Neutrophil (primary cell): ENCODE measurements around the gene VAV3.

Experiments used
- H3K27ac ChIP-seq: fragments of 200-600 bp; sonication (generic); 2 replicates; pipeline ENCODE4 v1.5.1; 2016; ENCODE audit warnings: mild to moderate bottlenecking, moderate library complexity
- H3K27me3 ChIP-seq: fragments of 200-600 bp; sonication (generic); 2 replicates; pipeline ENCODE4 v1.6.0; 2016; ENCODE audit warnings: mild to moderate bottlenecking
- H3K36me3 ChIP-seq: fragments of 200-600 bp; sonication (generic); 2 replicates; pipeline ENCODE4 v1.5.1; 2017
- H3K4me1 ChIP-seq, 2 experiments: fragments of 200-600 bp in 1 of 2; sonication (generic) in 1 of 2; 1 replicate in 1 of 2; 2 replicates in 1 of 2; pipeline versions ENCODE4 v1.5.1 to v1.6.1; 2013 to 2016; ENCODE audit warnings: low read depth in 1 of 2, low read length in 1 of 2, mild to moderate bottlenecking in 1 of 2, moderate library complexity in 1 of 2; ENCODE audit not compliant: control insufficient read depth in 1 of 2, insufficient read depth in 1 of 2
- H3K4me3 ChIP-seq, 2 experiments: fragments of 200-600 bp in 1 of 2; sonication (generic) in 1 of 2; 1 replicate in 1 of 2; 2 replicates in 1 of 2; pipeline ENCODE4 v1.5.1; 2013 to 2016; ENCODE audit warnings: low read depth in 1 of 2, low read length in 1 of 2, mild to moderate bottlenecking in 1 of 2, moderate library complexity in 1 of 2
- H3K9me3 ChIP-seq: fragments of 200-600 bp; sonication (generic); 2 replicates; pipeline ENCODE4 v1.5.1; 2016
- TF ChIP-seq, protein P1 (sequence below): fragments of 200-600 bp; sonication (generic); IDR thresholded peaks from 2 replicates; pipeline ENCODE4 v1.5.1; 2016; ENCODE audit warnings: antibody characterized with exemption

Gene VAV3

DNA sequence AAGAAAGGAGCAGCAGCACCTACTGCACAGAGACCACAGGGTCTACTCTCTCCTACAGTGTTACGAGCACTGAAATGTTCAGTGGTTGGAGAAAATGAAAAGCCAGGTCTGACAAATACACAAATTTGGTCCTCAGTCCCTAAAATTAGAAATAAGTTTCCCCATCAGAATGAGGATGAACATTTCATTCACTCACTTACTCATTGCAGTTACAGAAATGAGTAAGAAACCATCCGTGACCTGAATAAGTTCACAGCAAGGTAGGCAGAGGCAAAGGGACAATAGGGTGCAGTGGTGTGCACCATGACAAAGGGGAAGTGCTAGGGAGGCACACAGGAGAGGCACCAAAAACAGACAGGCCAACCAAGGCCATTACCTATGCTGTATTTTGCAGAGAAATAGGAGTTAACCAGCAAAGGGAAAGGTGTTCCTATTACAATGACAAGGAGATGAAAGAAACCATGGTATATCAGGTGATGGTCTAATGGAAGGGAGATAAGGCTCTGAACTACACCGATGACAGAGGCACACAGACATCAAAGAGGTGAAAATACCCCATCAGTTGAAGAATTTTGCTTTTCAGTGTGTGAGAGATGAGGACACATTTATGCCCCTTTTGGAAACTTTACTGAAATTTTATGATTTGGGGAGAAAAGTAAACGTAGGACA lies 29.4 kb downstream of the VAV3 start:
- Histone ChIP-seq H3K4me1 (peaks cover 70 to 74% of the 10 kb centered on the region in 2 experiments), H3K4me3 (peak overlapping the region in 1 of 2 experiments; percentile 52), H3K27me3 (no peaks in the 10 kb centered on the region), H3K36me3 (no peaks in the 10 kb centered on the region), H3K27ac (peak overlapping the region; percentile 92), H3K9me3 (no peaks in the 10 kb centered on the region)
- TF ChIP-seq, protein P1, sequence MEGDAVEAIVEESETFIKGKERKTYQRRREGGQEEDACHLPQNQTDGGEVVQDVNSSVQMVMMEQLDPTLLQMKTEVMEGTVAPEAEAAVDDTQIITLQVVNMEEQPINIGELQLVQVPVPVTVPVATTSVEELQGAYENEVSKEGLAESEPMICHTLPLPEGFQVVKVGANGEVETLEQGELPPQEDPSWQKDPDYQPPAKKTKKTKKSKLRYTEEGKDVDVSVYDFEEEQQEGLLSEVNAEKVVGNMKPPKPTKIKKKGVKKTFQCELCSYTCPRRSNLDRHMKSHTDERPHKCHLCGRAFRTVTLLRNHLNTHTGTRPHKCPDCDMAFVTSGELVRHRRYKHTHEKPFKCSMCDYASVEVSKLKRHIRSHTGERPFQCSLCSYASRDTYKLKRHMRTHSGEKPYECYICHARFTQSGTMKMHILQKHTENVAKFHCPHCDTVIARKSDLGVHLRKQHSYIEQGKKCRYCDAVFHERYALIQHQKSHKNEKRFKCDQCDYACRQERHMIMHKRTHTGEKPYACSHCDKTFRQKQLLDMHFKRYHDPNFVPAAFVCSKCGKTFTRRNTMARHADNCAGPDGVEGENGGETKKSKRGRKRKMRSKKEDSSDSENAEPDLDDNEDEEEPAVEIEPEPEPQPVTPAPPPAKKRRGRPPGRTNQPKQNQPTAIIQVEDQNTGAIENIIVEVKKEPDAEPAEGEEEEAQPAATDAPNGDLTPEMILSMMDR, result no peak

DNA sequence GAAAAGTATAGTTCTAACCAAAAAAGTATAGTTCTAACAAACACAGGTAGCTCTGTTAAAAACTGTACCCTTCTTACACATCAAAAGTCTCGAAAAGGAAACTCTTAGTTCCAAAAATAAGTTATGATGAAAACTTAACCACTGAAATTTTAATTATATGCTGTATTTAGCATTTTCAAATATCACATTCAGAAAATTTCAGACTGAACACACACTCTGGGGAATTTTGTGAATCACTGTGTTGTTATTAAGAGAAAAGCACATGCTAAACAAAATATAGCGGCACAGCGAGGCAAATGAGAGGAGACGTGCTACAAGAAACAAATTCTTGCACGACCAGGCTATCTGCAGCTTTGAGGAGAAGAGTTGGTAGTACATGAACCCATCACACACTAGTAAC lies 30.4 kb downstream of the VAV3 start:
- Histone ChIP-seq H3K4me1 (peaks cover 61 to 64% of the 10 kb centered on the region in 2 experiments), H3K27me3 (no peaks in the 10 kb centered on the region), H3K9me3 (no peaks in the 10 kb centered on the region), H3K27ac (peak overlapping the region; percentile 92), H3K4me3 (no peak overlapping the region), H3K36me3 (no peaks in the 10 kb centered on the region)
- TF ChIP-seq, protein P1, result no peak

DNA sequence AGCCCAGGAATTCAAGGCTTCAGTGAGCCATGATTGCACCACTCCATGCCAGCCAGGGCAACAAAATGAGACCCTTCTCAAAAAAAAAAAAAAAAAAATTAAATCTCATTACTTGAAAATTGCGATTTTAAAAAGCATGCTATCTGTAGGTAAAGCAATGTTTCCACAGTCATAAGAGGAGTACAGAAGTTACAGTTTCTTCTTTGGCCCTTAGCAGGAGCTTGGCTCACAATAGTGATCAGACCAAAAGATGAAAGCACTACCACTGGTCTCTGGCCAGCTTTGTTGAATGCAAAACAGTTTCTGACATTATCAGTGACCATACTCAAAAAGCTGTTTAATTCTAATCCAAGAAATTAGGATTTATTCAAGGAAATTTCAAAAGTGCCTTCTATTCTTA lies 31.2 kb downstream of the VAV3 start:
- Histone ChIP-seq H3K36me3 (no peaks in the 10 kb centered on the region), H3K27ac (peak overlapping the region; percentile 92)
- TF ChIP-seq, protein P1, result no peak

DNA sequence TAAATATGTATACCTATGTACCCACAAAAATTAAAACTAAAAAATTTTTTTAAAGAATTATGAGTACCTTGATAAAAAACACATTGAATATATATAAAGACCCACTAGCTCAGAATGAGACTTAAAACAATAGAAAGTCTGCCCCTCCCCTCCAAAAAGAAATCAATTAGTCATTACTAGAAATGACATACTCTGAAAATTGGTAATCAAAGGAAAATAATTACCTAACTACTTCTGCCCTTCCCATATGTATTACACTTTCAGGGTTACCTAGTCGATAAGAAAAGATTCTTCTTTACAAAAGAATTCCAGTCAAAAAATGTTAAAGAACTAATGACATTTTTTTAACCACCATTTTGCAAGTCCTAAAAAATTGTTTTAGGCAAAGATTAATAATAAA lies 34.7 kb downstream of the VAV3 start:
- Histone ChIP-seq H3K36me3 (no peaks in the 10 kb centered on the region), H3K4me1 (peaks cover 38 to 53% of the 10 kb centered on the region in 2 experiments), H3K27me3 (no peaks in the 10 kb centered on the region), H3K9me3 (no peaks in the 10 kb centered on the region), H3K27ac (no peak overlapping the region), H3K4me3 (no peak overlapping the region)
- TF ChIP-seq, protein P1, result no peak

More for the DNA sequence above, 31.2 kb downstream of the VAV3 start:
- H3K27me3 ChIP-seq, result no peaks in the 10 kb centered on the region
- H3K4me3 ChIP-seq, result no peak overlapping the region
- H3K4me1 ChIP-seq, result peaks cover 52 to 56% of the 10 kb centered on the region in 2 experiments
- H3K9me3 ChIP-seq, result no peaks in the 10 kb centered on the region

DNA sequence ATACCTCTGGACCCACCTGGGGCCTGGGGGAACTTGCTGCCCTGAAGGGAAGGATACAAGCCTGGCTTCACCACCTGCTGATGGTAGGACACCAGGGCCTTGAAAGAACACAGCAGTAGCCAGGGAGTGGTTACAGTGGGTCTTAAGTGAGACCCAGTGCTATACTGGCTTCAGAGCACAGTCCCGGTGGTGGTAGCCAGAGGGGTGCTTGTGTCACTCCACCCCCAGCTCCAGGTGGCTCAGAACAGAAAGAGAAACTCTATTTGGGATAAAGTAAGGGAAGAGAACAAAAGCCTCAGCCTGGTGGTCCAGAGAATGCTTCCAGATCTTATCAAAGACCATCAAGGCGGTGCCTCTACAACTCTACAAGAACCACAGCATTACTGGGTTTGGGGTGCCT lies 37.2 kb downstream of the VAV3 start:
- H3K36me3 ChIP-seq, result no peaks in the 10 kb centered on the region
- H3K4me3 ChIP-seq, result no peak overlapping the region
- H3K4me1 ChIP-seq, result peaks cover 32 to 40% of the 10 kb centered on the region in 2 experiments
- no peaks in the 10 kb centered on the region for H3K27me3 ChIP-seq
- no peaks in the 10 kb centered on the region for H3K9me3 ChIP-seq
- TF ChIP-seq, protein P1, result no peak
- H3K27ac ChIP-seq, result peak overlapping the region; percentile 76
